DOHH2 (cell line): ENCODE measurements around the gene TMEM181.

Experiments used
- H3F3A ChIP-seq: fragments of 200-600 bp; sonication (generic), shearing (Covaris generic); 2 replicates; pipeline ENCODE4 v1.6.0; 2016; ENCODE audit warnings: antibody characterized with exemption, mild to moderate bottlenecking; ENCODE audit not compliant: control insufficient read depth, insufficient read depth
- H3K27ac ChIP-seq: fragments of 200-600 bp; sonication (generic); 2 replicates; pipeline ENCODE4 v1.5.1; 2014; ENCODE audit warnings: low read depth, mild to moderate bottlenecking, low read length, moderate library complexity
- H3K27me3 ChIP-seq: fragments of 200-600 bp; sonication (generic); 2 replicates; pipeline ENCODE4 v1.6.1; 2014; ENCODE audit warnings: mild to moderate bottlenecking, low read length, mixed read lengths; ENCODE audit not compliant: control insufficient read depth
- H3K36me3 ChIP-seq: fragments of 200-600 bp; sonication (generic); 2 replicates; pipeline ENCODE4 v1.6.1; 2014; ENCODE audit warnings: mild to moderate bottlenecking, low read length, moderate library complexity, mixed read lengths; ENCODE audit not compliant: control insufficient read depth
- H3K4me1 ChIP-seq: fragments of 200-600 bp; sonication (generic); 2 replicates; pipeline ENCODE4 v1.6.1; 2014; ENCODE audit warnings: mild to moderate bottlenecking, low read length, mixed read lengths; ENCODE audit not compliant: control insufficient read depth
- H3K4me2 ChIP-seq: fragments of 200-600 bp; sonication (generic); 2 replicates; pipeline ENCODE4 v1.6.0; 2014; ENCODE audit warnings: mild to moderate bottlenecking, low read length, moderate library complexity
- H3K4me3 ChIP-seq: fragments of 200-600 bp; sonication (generic); 2 replicates; pipeline ENCODE4 v1.5.1; 2014; ENCODE audit warnings: mild to moderate bottlenecking, low read length, mixed read lengths
- H3K79me2 ChIP-seq: fragments of 200-600 bp; sonication (generic); 2 replicates; pipeline ENCODE4 v1.6.1; 2014; ENCODE audit warnings: mild to moderate bottlenecking, low read length, mixed read lengths; ENCODE audit not compliant: control insufficient read depth
- H3K9me2 ChIP-seq: fragments of 200-600 bp; sonication (generic); replicated peaks from 2 replicates; pipeline ENCODE4 v1.6.1; 2014; ENCODE audit warnings: mild to moderate bottlenecking, low read length, mixed read lengths; ENCODE audit not compliant: control insufficient read depth
- H3K9me3 ChIP-seq: fragments of 200-600 bp; sonication (generic); 2 replicates; pipeline ENCODE4 v1.6.1; 2014; ENCODE audit warnings: antibody characterized with exemption, low read length, mixed read lengths; ENCODE audit not compliant: control insufficient read depth, insufficient read depth
- H4K20me1 ChIP-seq: fragments of 200-600 bp; sonication (generic); 2 replicates; pipeline ENCODE4 v1.6.0; 2014; ENCODE audit warnings: low read depth, mild to moderate bottlenecking, antibody characterized with exemption, low read length, moderate library complexity; ENCODE audit not compliant: control insufficient read depth, insufficient read depth
- CTCF ChIP-seq: fragments of 200-600 bp; sonication (generic); IDR thresholded peaks from one replicate; pipeline ENCODE4 v1.5.1; 2014; ENCODE audit warnings: antibody characterized with exemption, mild to moderate bottlenecking, low read depth, low read length; ENCODE audit not compliant: poor library complexity, severe bottlenecking
- EZH2phosphoT487 ChIP-seq: fragments of 200-600 bp; sonication (generic); IDR thresholded peaks from 2 replicates; pipeline ENCODE4 v1.6.1; 2017; ENCODE audit warnings: borderline replicate concordance, mild to moderate bottlenecking, antibody characterized with exemption, low read length, moderate library complexity, mixed read lengths

TMEM181 gene

DNA sequence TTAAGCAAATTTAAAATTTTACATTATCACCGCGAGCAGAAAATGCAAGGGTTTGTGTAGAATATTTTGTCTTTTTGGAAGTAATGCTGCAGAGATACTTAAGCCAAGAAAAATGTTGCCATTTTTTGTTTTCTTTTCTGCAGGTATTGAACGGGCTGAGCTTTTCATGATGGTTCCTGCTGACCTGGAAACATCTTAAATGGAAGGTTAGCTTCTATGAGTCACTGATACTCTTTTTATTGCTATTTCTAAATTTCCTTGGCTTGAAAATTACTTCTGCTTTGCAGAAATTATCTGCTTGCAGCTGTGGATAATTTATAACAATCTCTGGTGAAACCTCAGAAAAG lies 102.7 kb downstream of the TMEM181 start:
- H3K4me1 ChIP-seq: peaks cover 7% of the 10 kb centered on the region
- H3F3A ChIP-seq: no peaks in the 10 kb centered on the region
- TF ChIP-seq EZH2phosphoT487 (no peak), CTCF (no peak)
- no peaks in the 10 kb centered on the region for H3K79me2 ChIP-seq
- H3K27ac ChIP-seq: no peak overlapping the region
- H3K27me3 ChIP-seq: peaks cover 49% of the 10 kb centered on the region
- no peak overlapping the region for H3K4me2 ChIP-seq
- H3K4me3 ChIP-seq: no peak overlapping the region
- no peaks in the 10 kb centered on the region for H3K36me3 ChIP-seq
- H3K9me2 ChIP-seq: no peaks in the 10 kb centered on the region
- H4K20me1 ChIP-seq: no peaks in the 10 kb centered on the region
- H3K9me3 ChIP-seq: no peaks in the 10 kb centered on the region

- H3K4me1 ChIP-seq: peaks cover 9% of the 10 kb centered on the region
- no peak overlapping the region for H3K4me3 ChIP-seq
- no peak overlapping the region for H3K27ac ChIP-seq
- TF ChIP-seq CTCF (no peak), EZH2phosphoT487 (no peak)
- H3K27me3 ChIP-seq: peaks cover 53% of the 10 kb centered on the region
- no peaks in the 10 kb centered on the region for H3K9me3 ChIP-seq
- no peaks in the 10 kb centered on the region for H3F3A ChIP-seq
- H3K4me2 ChIP-seq: no peak overlapping the region
- no peaks in the 10 kb centered on the region for H4K20me1 ChIP-seq
- H3K9me2 ChIP-seq: no peaks in the 10 kb centered on the region
- no peaks in the 10 kb centered on the region for H3K36me3 ChIP-seq
- H3K79me2 ChIP-seq: no peaks in the 10 kb centered on the region
Measured at GRCh38 chr6:158662954-158663624, 103.2 kb downstream of the TMEM181 start.

GRCh38 chr6:158663625-158664165 lies 103.8 kb downstream of the TMEM181 start:
- Histone ChIP-seq H3K27ac (no peak overlapping the region), H3K4me2 (no peak overlapping the region), H3K9me3 (no peaks in the 10 kb centered on the region), H3K36me3 (no peaks in the 10 kb centered on the region), H3K27me3 (peaks cover 57% of the 10 kb centered on the region), H3F3A (no peaks in the 10 kb centered on the region), H3K9me2 (no peaks in the 10 kb centered on the region), H3K79me2 (no peaks in the 10 kb centered on the region), H4K20me1 (no peaks in the 10 kb centered on the region), H3K4me1 (peaks cover 9% of the 10 kb centered on the region), H3K4me3 (no peak overlapping the region)
- TF ChIP-seq CTCF: no peak
- no peak for TF ChIP-seq EZH2phosphoT487
